ENCODE data around the gene PPP2CA. TPM values are rescaled to one million over a fixed set of nuclear protein-coding genes. Genes with fewer than 3 reads are reported as not detected.

The PPP2CA gene
- total and polyA plus RNA-seq, 2 donors = 62.9 to 88.6 TPM

DNA sequence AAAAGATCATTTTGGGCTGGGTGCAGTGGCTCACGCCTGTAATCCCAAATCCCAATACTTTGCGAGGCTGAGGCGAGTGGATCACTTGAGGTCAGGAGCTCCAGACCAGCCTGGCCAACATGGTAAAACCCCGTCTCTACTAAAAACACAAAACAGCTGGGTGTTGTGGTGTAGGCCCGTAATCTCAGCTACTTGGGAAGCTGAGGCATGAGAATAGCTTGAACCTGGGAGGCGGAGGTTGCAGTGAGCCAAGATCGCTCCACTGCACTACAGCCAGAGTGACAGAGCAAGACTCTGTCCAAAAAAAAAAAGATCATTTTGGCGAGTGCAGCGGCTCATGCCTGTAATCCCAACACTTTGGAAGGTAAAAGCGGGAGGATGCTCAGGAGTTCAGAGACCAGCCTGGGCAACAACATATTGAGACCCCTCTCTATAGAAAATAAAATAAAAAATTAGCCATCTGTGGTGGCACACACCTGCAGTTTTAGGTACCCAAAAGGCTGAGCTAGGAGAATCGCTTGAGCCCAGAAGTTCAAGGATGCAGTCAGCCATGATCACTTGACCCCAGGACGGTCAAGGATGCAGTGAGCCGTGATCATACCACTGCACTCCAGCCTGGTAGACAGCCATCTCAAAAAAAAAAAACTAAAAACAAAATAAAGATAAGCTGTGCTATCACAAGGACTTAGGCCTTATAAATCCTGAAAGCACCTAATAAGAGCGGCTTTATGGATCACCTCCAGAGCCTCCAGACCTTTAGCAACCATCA lies 16.2 kb downstream of the PPP2CA start:
- Histone ChIP-seq H3K4me1 (ENCODE audit: control insufficient read depth in 2 of 2, insufficient read depth in 2 of 2, low read length in 2 of 2) (peaks cover 0 to 4% of the 10 kb centered on the region in 2 donors), H3K4me3 (ENCODE audit: low read length in 2 of 2) (no peak overlapping the region), H3K36me3 (ENCODE audit: control insufficient read depth in 2 of 2, insufficient read depth in 2 of 2, low read length in 1 of 2) (peaks cover 16 to 37% of the 10 kb centered on the region in 2 donors), H3K27me3 (ENCODE audit: control insufficient read depth in 2 of 2, insufficient read depth in 1 of 2, low read length in 1 of 2) (no peaks in the 10 kb centered on the region), H3K27ac (ENCODE audit: low read depth in 1 of 2, low read length in 1 of 2) (no peak overlapping the region), H3K9me3 (ENCODE audit: control insufficient read depth in 2 of 2, insufficient read depth in 1 of 2, low read length in 1 of 2) (peaks cover 0 to 2% of the 10 kb centered on the region in 2 donors)
- DNase-seq (ENCODE audit: low read depth in 6 of 9, low spot score in 9 of 9) = no peak
- 89% methylated on average over 14 of the region's 14 CpGs for WGBS

DNA sequence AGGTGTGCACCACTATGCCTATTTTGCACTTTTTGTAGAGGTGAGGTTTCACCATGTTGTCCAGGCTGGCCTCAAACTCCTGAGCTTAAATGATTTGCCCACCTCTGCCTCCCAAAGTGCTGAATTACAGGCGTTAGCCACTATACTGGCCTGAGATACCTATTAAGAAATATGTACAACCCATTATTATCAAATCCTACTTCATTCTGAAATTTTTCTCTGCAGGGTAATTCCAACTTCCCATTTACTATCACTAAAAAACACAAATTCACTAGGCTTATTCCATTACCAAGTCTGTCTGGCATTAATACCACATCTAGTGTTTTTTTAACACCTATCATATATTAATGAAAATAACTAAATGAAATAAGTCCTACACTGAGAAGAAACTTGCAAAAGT lies 18.2 kb downstream of the PPP2CA start:
- WGBS = 94% methylated on average over 1 of the region's 1 CpG

DNA sequence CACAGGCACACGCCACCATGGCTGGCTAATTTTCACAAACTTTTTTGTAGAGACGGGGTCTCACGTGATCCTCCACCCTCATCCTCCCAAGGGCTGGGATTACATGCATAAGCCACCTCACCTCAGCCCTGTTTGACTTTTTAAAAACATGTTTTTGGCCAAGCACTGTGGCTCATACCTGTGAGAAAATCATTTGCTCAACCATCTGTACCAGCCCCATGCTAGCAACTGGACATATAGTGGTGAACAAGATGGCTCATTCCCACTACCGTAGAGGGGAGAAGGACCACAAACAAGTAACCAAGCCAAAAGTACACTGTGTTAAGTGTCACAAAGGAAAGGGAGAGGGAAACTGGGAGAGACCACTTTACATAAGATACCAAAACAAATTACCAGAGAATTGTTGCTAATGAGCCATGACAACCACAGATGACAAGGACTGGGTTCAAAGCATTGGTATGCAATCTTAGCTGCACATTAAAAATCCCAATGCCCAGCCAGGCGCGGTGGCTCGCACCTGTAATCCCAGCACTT lies 19.2 kb downstream of the PPP2CA start:
- no peak for DNase-seq (ENCODE audit: low read depth in 6 of 9, low spot score in 9 of 9)
- Histone ChIP-seq H3K27me3 (ENCODE audit: control insufficient read depth in 2 of 2, insufficient read depth in 1 of 2, low read length in 1 of 2) (no peaks in the 10 kb centered on the region), H3K9me3 (ENCODE audit: control insufficient read depth in 2 of 2, insufficient read depth in 1 of 2, low read length in 1 of 2) (no peaks in the 10 kb centered on the region), H3K4me1 (ENCODE audit: control insufficient read depth in 2 of 2, insufficient read depth in 2 of 2, low read length in 2 of 2) (peaks cover 0 to 4% of the 10 kb centered on the region in 2 donors), H3K36me3 (ENCODE audit: control insufficient read depth in 2 of 2, insufficient read depth in 2 of 2, low read length in 1 of 2) (peaks cover 23 to 55% of the 10 kb centered on the region in 2 donors), H3K4me3 (ENCODE audit: low read length in 2 of 2) (no peak overlapping the region), H3K27ac (ENCODE audit: low read depth in 1 of 2, low read length in 1 of 2) (no peak overlapping the region)
- WGBS = 84% methylated on average over 7 of the region's 7 CpGs

More for the DNA sequence above, 18.2 kb downstream of the PPP2CA start:
- H3K27me3 ChIP-seq (ENCODE audit: control insufficient read depth in 2 of 2, insufficient read depth in 1 of 2, low read length in 1 of 2) = no peaks in the 10 kb centered on the region
- no peak overlapping the region for H3K4me3 ChIP-seq (ENCODE audit: low read length in 2 of 2)
- peaks cover 0 to 4% of the 10 kb centered on the region in 2 donors for H3K4me1 ChIP-seq (ENCODE audit: control insufficient read depth in 2 of 2, insufficient read depth in 2 of 2, low read length in 2 of 2)
- no peak overlapping the region for H3K27ac ChIP-seq (ENCODE audit: low read depth in 1 of 2, low read length in 1 of 2)
- H3K36me3 ChIP-seq (ENCODE audit: control insufficient read depth in 2 of 2, insufficient read depth in 2 of 2, low read length in 1 of 2) = peaks cover 20 to 48% of the 10 kb centered on the region in 2 donors
- no peaks in the 10 kb centered on the region for H3K9me3 ChIP-seq (ENCODE audit: control insufficient read depth in 2 of 2, insufficient read depth in 1 of 2, low read length in 1 of 2)
- DNase-seq (ENCODE audit: low read depth in 6 of 9, low spot score in 9 of 9) = no peak

DNA sequence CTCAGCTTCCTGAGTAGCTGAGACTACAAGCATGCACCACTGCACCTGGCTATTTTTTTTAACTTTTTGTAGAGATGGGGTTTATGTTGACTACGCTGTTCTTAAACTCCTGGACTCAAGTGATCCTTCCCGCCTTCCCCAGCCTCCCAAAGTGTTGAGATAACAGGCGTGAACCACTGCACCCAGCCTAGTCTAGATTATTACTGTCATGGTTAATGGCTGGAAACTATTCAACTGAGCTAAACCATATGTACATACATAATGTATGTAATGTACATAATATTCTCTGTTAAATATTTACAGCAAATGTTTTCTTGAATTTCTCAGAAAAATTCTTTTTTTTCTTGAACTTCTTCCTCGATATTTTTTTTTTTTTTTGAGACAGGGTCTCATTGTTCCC lies 21.3 kb downstream of the PPP2CA start:
- 98% methylated on average over 4 of the region's 4 CpGs for WGBS
- Histone ChIP-seq H3K4me3 (ENCODE audit: low read length in 2 of 2) (no peak overlapping the region), H3K36me3 (ENCODE audit: control insufficient read depth in 2 of 2, insufficient read depth in 2 of 2, low read length in 1 of 2) (peaks cover 39 to 70% of the 10 kb centered on the region in 2 donors), H3K4me1 (ENCODE audit: control insufficient read depth in 2 of 2, insufficient read depth in 2 of 2, low read length in 2 of 2) (peaks cover 0 to 4% of the 10 kb centered on the region in 2 donors), H3K27me3 (ENCODE audit: control insufficient read depth in 2 of 2, insufficient read depth in 1 of 2, low read length in 1 of 2) (no peaks in the 10 kb centered on the region), H3K27ac (ENCODE audit: low read depth in 1 of 2, low read length in 1 of 2) (no peak overlapping the region), H3K9me3 (ENCODE audit: control insufficient read depth in 2 of 2, insufficient read depth in 1 of 2, low read length in 1 of 2) (no peaks in the 10 kb centered on the region)
- no peak for DNase-seq (ENCODE audit: low read depth in 6 of 9, low spot score in 9 of 9)

DNA sequence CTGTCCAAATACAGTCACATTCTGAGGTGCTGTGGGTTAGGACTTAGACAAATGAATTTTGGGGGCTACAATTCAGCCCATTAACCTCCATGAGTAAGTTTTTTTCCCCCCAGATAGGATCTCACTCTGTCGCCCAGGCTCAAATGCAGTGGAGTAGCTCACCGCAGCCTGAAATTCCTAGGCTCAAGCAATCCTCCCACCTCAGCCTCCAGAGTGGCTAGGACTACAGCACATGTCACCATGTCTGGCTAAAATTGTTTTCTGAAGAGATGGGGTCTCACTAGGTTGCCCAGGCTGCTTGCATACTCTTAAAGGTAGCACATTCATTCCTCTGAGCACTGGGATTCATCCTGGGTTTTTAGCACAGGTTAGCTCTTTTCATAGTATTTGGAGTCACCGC lies 22.2 kb downstream of the PPP2CA start:
- no peak overlapping the region for H3K4me3 ChIP-seq (ENCODE audit: low read length in 2 of 2)
- H3K9me3 ChIP-seq (ENCODE audit: control insufficient read depth in 2 of 2, insufficient read depth in 1 of 2, low read length in 1 of 2) = no peaks in the 10 kb centered on the region
- no peak for DNase-seq (ENCODE audit: low read depth in 6 of 9, low spot score in 9 of 9)
- 96% methylated on average over 3 of the region's 3 CpGs for WGBS
- peaks cover 41 to 76% of the 10 kb centered on the region in 2 donors for H3K36me3 ChIP-seq (ENCODE audit: control insufficient read depth in 2 of 2, insufficient read depth in 2 of 2, low read length in 1 of 2)
- no peaks in the 10 kb centered on the region for H3K27me3 ChIP-seq (ENCODE audit: control insufficient read depth in 2 of 2, insufficient read depth in 1 of 2, low read length in 1 of 2)
- H3K27ac ChIP-seq (ENCODE audit: low read depth in 1 of 2, low read length in 1 of 2) = no peak overlapping the region
- no peaks in the 10 kb centered on the region for H3K4me1 ChIP-seq (ENCODE audit: control insufficient read depth in 2 of 2, insufficient read depth in 2 of 2, low read length in 2 of 2)

DNA sequence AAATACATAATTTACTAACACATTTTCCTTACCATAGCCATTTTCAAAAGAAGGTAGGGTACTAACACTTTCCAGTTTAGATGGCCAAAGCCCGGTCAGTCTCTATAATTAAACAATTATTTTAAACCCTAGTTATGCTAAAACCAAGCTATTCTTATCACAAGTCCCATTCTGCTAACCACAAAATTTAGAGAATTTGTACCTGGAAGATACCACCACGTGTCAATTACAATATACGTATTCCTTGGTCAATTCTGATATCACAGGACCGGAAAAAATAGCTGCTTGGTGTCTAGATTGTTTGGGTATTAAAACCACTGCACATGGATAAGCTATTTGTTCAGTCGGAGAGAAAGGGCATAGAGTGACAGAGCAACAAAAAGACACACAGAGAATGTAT lies 30.2 kb downstream of the PPP2CA start:
- peaks cover 15 to 52% of the 10 kb centered on the region in 2 donors for H3K36me3 ChIP-seq (ENCODE audit: control insufficient read depth in 2 of 2, insufficient read depth in 2 of 2, low read length in 1 of 2)
- H3K27ac ChIP-seq (ENCODE audit: low read depth in 1 of 2, low read length in 1 of 2) = no peak overlapping the region
- H3K4me1 ChIP-seq (ENCODE audit: control insufficient read depth in 2 of 2, insufficient read depth in 2 of 2, low read length in 2 of 2) = no peaks in the 10 kb centered on the region
- WGBS = 79% methylated on average over 5 of the region's 5 CpGs
- H3K4me3 ChIP-seq (ENCODE audit: low read length in 2 of 2) = no peak overlapping the region
- H3K27me3 ChIP-seq (ENCODE audit: control insufficient read depth in 2 of 2, insufficient read depth in 1 of 2, low read length in 1 of 2) = no peaks in the 10 kb centered on the region
- H3K9me3 ChIP-seq (ENCODE audit: control insufficient read depth in 2 of 2, insufficient read depth in 1 of 2, low read length in 1 of 2) = no peaks in the 10 kb centered on the region
- DNase-seq (ENCODE audit: low read depth in 6 of 9, low spot score in 9 of 9) = no peak

DNA sequence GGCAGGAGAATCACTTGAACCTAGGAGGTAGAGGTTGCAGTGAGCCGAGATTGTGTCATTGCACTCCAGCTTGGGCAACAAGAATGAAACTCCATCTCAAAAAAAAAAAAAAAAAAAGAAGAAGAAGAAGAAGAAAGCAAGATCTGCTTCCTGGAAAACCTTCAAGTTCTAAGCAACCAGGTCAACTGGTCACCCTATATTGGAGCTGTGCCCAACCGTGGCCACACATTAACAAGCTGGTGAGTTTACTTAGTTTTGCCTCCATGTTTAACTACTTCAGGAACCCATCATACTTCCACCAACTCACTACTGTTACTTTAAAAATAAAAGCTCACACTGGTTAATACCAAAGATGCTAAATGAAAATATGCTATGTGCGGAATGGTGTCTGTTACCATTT lies 36.8 kb downstream of the PPP2CA start:
- H3K4me3 ChIP-seq (ENCODE audit: low read length in 2 of 2) = no peak overlapping the region
- H3K27ac ChIP-seq (ENCODE audit: low read depth in 1 of 2, low read length in 1 of 2) = no peak overlapping the region
- H3K27me3 ChIP-seq (ENCODE audit: control insufficient read depth in 2 of 2, insufficient read depth in 1 of 2, low read length in 1 of 2) = no peaks in the 10 kb centered on the region
- no peak for DNase-seq (ENCODE audit: low read depth in 6 of 9, low spot score in 9 of 9)
- WGBS = 97% methylated on average over 3 of the region's 3 CpGs
- H3K36me3 ChIP-seq (ENCODE audit: control insufficient read depth in 2 of 2, insufficient read depth in 2 of 2, low read length in 1 of 2) = peaks cover 0 to 4% of the 10 kb centered on the region in 2 donors
- H3K4me1 ChIP-seq (ENCODE audit: control insufficient read depth in 2 of 2, insufficient read depth in 2 of 2, low read length in 2 of 2) = no peaks in the 10 kb centered on the region
- H3K9me3 ChIP-seq (ENCODE audit: control insufficient read depth in 2 of 2, insufficient read depth in 1 of 2, low read length in 1 of 2) = no peaks in the 10 kb centered on the region

DNA sequence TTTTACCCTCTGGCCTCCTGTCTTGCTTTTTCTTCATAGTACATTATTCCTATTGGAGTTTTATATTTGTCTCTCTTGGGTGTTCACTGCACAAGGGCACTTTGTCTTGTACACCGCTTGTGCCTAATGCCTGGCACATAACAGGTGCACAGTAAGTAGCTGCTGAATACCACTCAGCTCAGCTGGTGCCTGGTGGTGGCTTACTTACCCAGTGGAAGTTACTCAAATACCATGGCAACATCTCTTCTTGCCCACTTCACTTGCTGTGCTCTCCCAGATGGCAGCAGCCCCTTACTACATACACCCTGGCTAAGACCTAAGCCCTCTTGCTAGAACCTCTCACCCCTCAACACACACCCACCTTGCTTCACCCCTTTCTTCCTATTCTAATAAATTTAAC lies 37.8 kb downstream of the PPP2CA start:
- Histone ChIP-seq H3K9me3 (ENCODE audit: control insufficient read depth in 2 of 2, insufficient read depth in 1 of 2, low read length in 1 of 2) (no peaks in the 10 kb centered on the region), H3K4me1 (ENCODE audit: control insufficient read depth in 2 of 2, insufficient read depth in 2 of 2, low read length in 2 of 2) (no peaks in the 10 kb centered on the region), H3K27me3 (ENCODE audit: control insufficient read depth in 2 of 2, insufficient read depth in 1 of 2, low read length in 1 of 2) (no peaks in the 10 kb centered on the region), H3K4me3 (ENCODE audit: low read length in 2 of 2) (no peak overlapping the region), H3K27ac (ENCODE audit: low read depth in 1 of 2, low read length in 1 of 2) (no peak overlapping the region), H3K36me3 (ENCODE audit: control insufficient read depth in 2 of 2, insufficient read depth in 2 of 2, low read length in 1 of 2) (no peaks in the 10 kb centered on the region)
- 87% methylated on average over 1 of the region's 1 CpG for WGBS
- peak in 4 of 9 donors; percentile 10 to 53 (median 18) for DNase-seq (ENCODE audit: low read depth in 6 of 9, low spot score in 9 of 9)
